Measurements from ENCODE around the gene EYS. TPM values are rescaled to one million over a fixed set of nuclear protein-coding genes. Genes with fewer than 3 reads are reported as not detected.

Gene EYS
- polyA plus RNA-seq, 1 of the 3 experiments (the other 2 are of a cell fraction) = 0.05 TPM

- Histone ChIP-seq H3K9me2 (no peaks in the 10 kb centered on the region), H3K36me3 (replicated peaks in 1 of 2; ENCODE audit: control insufficient read depth in 1 of 2, insufficient read depth in 2 of 2, low read length in 1 of 2) (no peaks in the 10 kb centered on the region), H3K79me2 (ENCODE audit: insufficient read depth) (no peaks in the 10 kb centered on the region), H3K4me1 (ENCODE audit: control insufficient read depth in 1 of 2, insufficient read depth in 2 of 2, low read depth in 1 of 2, low read length in 1 of 2) (no peaks in the 10 kb centered on the region), H3K27ac (ENCODE audit: low read depth in 2 of 2, low read length in 1 of 2) (no peak overlapping the region), H3K4me3 (ENCODE audit: low read depth in 2 of 2, low read length in 1 of 2) (no peak overlapping the region), H3F3A (replicated peaks; ENCODE audit: insufficient read depth) (no peaks in the 10 kb centered on the region), H3K9me3 (no peaks in the 10 kb centered on the region), H3K27me3 (ENCODE audit: insufficient read depth) (no peaks in the 10 kb centered on the region), H3K9ac (no peak overlapping the region), H3K4me2 (no peak overlapping the region), H2AFZ (ENCODE audit: low read depth) (no peak overlapping the region), H4K20me1 (ENCODE audit: insufficient read depth) (no peaks in the 10 kb centered on the region)
- CTCF ChIA-PET = interaction anchor here (1.5 kb wide), 1 partner anchor 30 kb away, joined by 5 read pairs; no protein-coding TSS in a partner anchor
- TF ChIP-seq SIN3A (IDR thresholded peaks at IDR 0.05; ENCODE audit: borderline replicate concordance, low read depth, low read length) (no peak), MXI1 (IDR thresholded peaks at IDR 0.05; ENCODE audit: low read depth, low read length) (no peak), RCOR1 (IDR thresholded peaks at IDR 0.05; ENCODE audit: low read length) (no peak), USF2 (IDR thresholded peaks at IDR 0.05; ENCODE audit: borderline replicate concordance, low read depth, low read length) (no peak)
- POLR2A ChIA-PET = no interaction called here
- DNase-seq = no peak
- 73% methylated on average over 1 of the region's 1 CpG for WGBS (ENCODE audit: low lambda C conversion rate)
Measured at GRCh38 chr6:65701325-65701724, 5.7 kb downstream of the EYS start.

- Histone ChIP-seq H3K4me3 (ENCODE audit: low read depth in 2 of 2, low read length in 1 of 2) (no peak overlapping the region), H4K20me1 (ENCODE audit: insufficient read depth) (no peaks in the 10 kb centered on the region), H2AFZ (ENCODE audit: low read depth) (no peak overlapping the region), H3K4me1 (ENCODE audit: control insufficient read depth in 1 of 2, insufficient read depth in 2 of 2, low read depth in 1 of 2, low read length in 1 of 2) (no peaks in the 10 kb centered on the region), H3K36me3 (replicated peaks in 1 of 2; ENCODE audit: control insufficient read depth in 1 of 2, insufficient read depth in 2 of 2, low read length in 1 of 2) (no peaks in the 10 kb centered on the region), H3K27ac (ENCODE audit: low read depth in 2 of 2, low read length in 1 of 2) (no peak overlapping the region), H3K27me3 (ENCODE audit: insufficient read depth) (no peaks in the 10 kb centered on the region), H3K4me2 (no peak overlapping the region), H3K9me3 (no peaks in the 10 kb centered on the region), H3F3A (replicated peaks; ENCODE audit: insufficient read depth) (no peaks in the 10 kb centered on the region), H3K9ac (no peak overlapping the region), H3K9me2 (no peaks in the 10 kb centered on the region), H3K79me2 (ENCODE audit: insufficient read depth) (no peaks in the 10 kb centered on the region)
- POLR2A ChIA-PET = no interaction called here
- WGBS (ENCODE audit: low lambda C conversion rate) = 82% methylated on average over 4 of the region's 4 CpGs
- CTCF ChIA-PET = no interaction called here
- DNase-seq = no peak
- TF ChIP-seq ZBTB33 (IDR thresholded peaks at IDR 0.05; ENCODE audit: borderline replicate concordance, low read depth) = no peak
- no peak for TF ChIP-seq PBX3 (IDR thresholded peaks at IDR 0.05)
- no peak for TF ChIP-seq GATA2 (CRISPR knock-in tag; IDR thresholded peaks at IDR 0.05)
- TF ChIP-seq RAD21 (IDR thresholded peaks at IDR 0.05; ENCODE audit: low read length) = no peak
- TF ChIP-seq YY1 (IDR thresholded peaks at IDR 0.05; ENCODE audit: low read depth) = no peak
- no peak for TF ChIP-seq USF1 (IDR thresholded peaks at IDR 0.05; ENCODE audit: borderline replicate concordance, low read depth)
- no peak for TF ChIP-seq POLR2AphosphoS5 (IDR thresholded peaks at IDR 0.05; ENCODE audit: low read depth, low read length)
- no peak for TF ChIP-seq ELF1 (IDR thresholded peaks at IDR 0.05)
- no peak for TF ChIP-seq EZH2phosphoT487 (IDR thresholded peaks at IDR 0.05; ENCODE audit: borderline replicate concordance, low read depth)
- TF ChIP-seq CHD2 (IDR thresholded peaks at IDR 0.05; ENCODE audit: low read length, partially characterized antibody) = no peak
- no peak for TF ChIP-seq SMC3 (IDR thresholded peaks at IDR 0.05; ENCODE audit: low read depth, low read length)
- TF ChIP-seq TAF1 (IDR thresholded peaks at IDR 0.05; ENCODE audit: borderline replicate concordance, low read depth, low read length) = no peak
- TF ChIP-seq EP300 (IDR thresholded peaks at IDR 0.05; ENCODE audit: borderline replicate concordance in 1 of 2, low read depth in 1 of 2, low read length in 1 of 2) = no peak
- TF ChIP-seq FOSL2 (IDR thresholded peaks at IDR 0.05; ENCODE audit: borderline replicate concordance, low read depth) = no peak
- no peak for TF ChIP-seq MXI1 (IDR thresholded peaks at IDR 0.05; ENCODE audit: low read depth, low read length)
- TF ChIP-seq GABPA (IDR thresholded peaks at IDR 0.05; ENCODE audit: low read depth) = no peak
- TF ChIP-seq REST (IDR thresholded peaks at IDR 0.05; ENCODE audit: low read depth, low read length) = no peak
Measured at GRCh38 chr6:65700561-65700960, 6.5 kb downstream of the EYS start.

Measured in SK-N-SH (cell line).